Gastroesophageal sphincter (tissue), 4 donors: Measurements from ENCODE around the gene SNRPA1. TPM values are rescaled to one million over a fixed set of nuclear protein-coding genes. Genes with fewer than 3 reads are reported as not detected.

Source experiments
- ATAC-seq: fragments of 150-250 bp; one replicate; pipeline ENCODE4 v1.9.1; 2016; ENCODE audit warnings: mild to moderate bottlenecking, moderate library complexity
- H3K27ac ChIP-seq, 4 donors: fragments of 200-600 bp; sonication (generic) in 3 of 4; 1 replicate in 3 of 4; 2 replicates in 1 of 4; pipeline ENCODE4 v1.5.1; 2016 to 2019
- H3K27me3 ChIP-seq: fragments of 200-600 bp; sonication (generic); one replicate; pipeline ENCODE4 v1.5.1; 2019
- H3K36me3 ChIP-seq, 2 donors: fragments of 200-600 bp; sonication (generic); one replicate each; pipeline ENCODE4 v1.5.1; 2019; ENCODE audit warnings: control low read depth in 1 of 2
- H3K4me1 ChIP-seq, 3 donors: fragments of 200-600 bp; sonication (generic); 1 replicate in 2 of 3; 2 replicates in 1 of 3; pipeline ENCODE4 v1.5.1; 2016 to 2019; ENCODE audit warnings: control low read depth in 2 of 3
- H3K4me3 ChIP-seq, 2 donors: fragments of 200-600 bp; sonication (generic); one replicate each; pipeline ENCODE4 v1.5.1; 2019; ENCODE audit warnings: mild to moderate bottlenecking in 1 of 2, moderate library complexity in 1 of 2
- H3K9me3 ChIP-seq, 3 donors: fragments of 200-600 bp; sonication (generic); one replicate each; pipeline ENCODE4 v1.5.1; 2017 to 2019; ENCODE audit warnings: control low read depth in 2 of 3
- EP300 ChIP-seq: sonication (generic); formaldehyde crosslinking; IDR thresholded peaks from one replicate; pipeline ENCODE4 v1.6.1; 2017; ENCODE audit warnings: antibody characterized with exemption, mild to moderate bottlenecking
- POLR2A ChIP-seq, 2 donors: fragments of 450-650 bp; IDR thresholded peaks; one replicate each; pipeline ENCODE4 v1.6.1; 2017; ENCODE audit warnings: antibody characterized with exemption in 2 of 2, mild to moderate bottlenecking in 2 of 2, moderate library complexity in 1 of 2
- POLR2AphosphoS5 ChIP-seq: sonication (generic); formaldehyde crosslinking; IDR thresholded peaks from one replicate; pipeline ENCODE4 v1.6.1; 2017; ENCODE audit warnings: antibody characterized with exemption
- WGBS, 2 donors: methylation state at CpG; one replicate each; pipeline ENCODE4 v1.1.5; 2018; ENCODE audit warnings: low coverage in 1 of 2; 5-methylcytosine and 5-hydroxymethylcytosine counted together
- total RNA-seq, 4 donors: library from RNA; depleted of rRNA; stranded (reverse); fragments of >200 nt; gene quantifications; one replicate each; pipeline ENCODE4 v1.1.0, GENCODE V29; 2016
- TF ChIP-seq, protein P1 (sequence below), 4 experiments: fragments of 200-600 bp in 2 of 4; fragments of 450-650 bp in 2 of 4; sonication (generic) in 1 of 4; IDR thresholded peaks; one replicate each; pipeline ENCODE4 v1.5.1; 2017 to 2019; ENCODE audit warnings: antibody characterized with exemption in 4 of 4, mild to moderate bottlenecking in 2 of 4, moderate library complexity in 2 of 4

Gene SNRPA1
- total RNA-seq, 4 donors from 2014 or later = 22.5 to 39.5 (median 27.7) TPM

DNA sequence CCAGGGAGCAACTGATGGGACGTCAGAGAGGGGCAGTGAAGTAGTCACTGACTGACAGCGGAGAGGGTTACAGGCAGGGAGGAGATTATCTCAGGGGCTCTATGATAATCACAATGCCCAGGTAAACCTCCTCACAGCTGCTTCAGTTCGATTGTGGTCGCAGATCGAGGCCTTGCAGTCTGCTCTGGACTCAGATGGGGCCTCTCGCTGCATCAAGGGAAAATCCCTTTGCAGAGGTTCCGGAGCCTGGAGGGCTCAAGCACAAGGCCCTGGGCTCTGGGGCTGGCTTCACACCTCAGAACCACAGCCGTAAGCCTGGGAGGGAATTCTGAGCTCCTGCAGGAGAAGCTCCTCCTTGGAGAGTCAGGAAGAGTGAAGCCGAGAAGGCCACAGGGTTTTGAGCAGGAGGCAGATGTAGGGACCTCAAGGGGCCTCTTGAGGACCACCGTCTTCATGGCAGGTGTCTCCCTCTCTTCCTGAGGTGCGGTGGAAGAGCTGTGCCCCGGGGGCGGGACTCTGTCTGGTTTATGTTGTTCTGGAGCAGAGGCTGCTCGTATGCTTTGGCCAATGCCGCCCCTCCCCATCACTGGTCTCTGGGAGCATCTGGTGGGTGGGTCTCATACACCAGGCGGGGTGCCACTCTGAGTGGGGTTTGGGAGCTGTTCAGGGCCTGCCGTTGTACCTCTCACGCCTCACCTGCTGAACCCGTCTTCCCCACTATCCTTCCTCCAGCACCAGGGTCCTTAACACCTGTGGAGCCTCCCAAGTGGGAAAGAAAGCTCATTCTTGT is 19.5 kb upstream of the SNRPA1 start:
- H3K4me1 ChIP-seq = no peaks in the 10 kb centered on the region
- no peak overlapping the region for H3K4me3 ChIP-seq
- no peak overlapping the region for H3K27ac ChIP-seq
- no peaks in the 10 kb centered on the region for H3K9me3 ChIP-seq
- H3K27me3 ChIP-seq = peaks cover 8% of the 10 kb centered on the region
- H3K36me3 ChIP-seq = no peaks in the 10 kb centered on the region
- WGBS, 2 donors = 77 to 97% methylated on average over 6 to 9 of the region's 19 CpGs
- no peak for ATAC-seq
- no peak for TF ChIP-seq POLR2A (IDR thresholded peaks at IDR 0.05)
- TF ChIP-seq POLR2AphosphoS5 = no peak
- TF ChIP-seq EP300 = no peak
- TF ChIP-seq, protein P1, sequence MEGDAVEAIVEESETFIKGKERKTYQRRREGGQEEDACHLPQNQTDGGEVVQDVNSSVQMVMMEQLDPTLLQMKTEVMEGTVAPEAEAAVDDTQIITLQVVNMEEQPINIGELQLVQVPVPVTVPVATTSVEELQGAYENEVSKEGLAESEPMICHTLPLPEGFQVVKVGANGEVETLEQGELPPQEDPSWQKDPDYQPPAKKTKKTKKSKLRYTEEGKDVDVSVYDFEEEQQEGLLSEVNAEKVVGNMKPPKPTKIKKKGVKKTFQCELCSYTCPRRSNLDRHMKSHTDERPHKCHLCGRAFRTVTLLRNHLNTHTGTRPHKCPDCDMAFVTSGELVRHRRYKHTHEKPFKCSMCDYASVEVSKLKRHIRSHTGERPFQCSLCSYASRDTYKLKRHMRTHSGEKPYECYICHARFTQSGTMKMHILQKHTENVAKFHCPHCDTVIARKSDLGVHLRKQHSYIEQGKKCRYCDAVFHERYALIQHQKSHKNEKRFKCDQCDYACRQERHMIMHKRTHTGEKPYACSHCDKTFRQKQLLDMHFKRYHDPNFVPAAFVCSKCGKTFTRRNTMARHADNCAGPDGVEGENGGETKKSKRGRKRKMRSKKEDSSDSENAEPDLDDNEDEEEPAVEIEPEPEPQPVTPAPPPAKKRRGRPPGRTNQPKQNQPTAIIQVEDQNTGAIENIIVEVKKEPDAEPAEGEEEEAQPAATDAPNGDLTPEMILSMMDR (IDR thresholded peaks at IDR 0.05) = no peak

DNA sequence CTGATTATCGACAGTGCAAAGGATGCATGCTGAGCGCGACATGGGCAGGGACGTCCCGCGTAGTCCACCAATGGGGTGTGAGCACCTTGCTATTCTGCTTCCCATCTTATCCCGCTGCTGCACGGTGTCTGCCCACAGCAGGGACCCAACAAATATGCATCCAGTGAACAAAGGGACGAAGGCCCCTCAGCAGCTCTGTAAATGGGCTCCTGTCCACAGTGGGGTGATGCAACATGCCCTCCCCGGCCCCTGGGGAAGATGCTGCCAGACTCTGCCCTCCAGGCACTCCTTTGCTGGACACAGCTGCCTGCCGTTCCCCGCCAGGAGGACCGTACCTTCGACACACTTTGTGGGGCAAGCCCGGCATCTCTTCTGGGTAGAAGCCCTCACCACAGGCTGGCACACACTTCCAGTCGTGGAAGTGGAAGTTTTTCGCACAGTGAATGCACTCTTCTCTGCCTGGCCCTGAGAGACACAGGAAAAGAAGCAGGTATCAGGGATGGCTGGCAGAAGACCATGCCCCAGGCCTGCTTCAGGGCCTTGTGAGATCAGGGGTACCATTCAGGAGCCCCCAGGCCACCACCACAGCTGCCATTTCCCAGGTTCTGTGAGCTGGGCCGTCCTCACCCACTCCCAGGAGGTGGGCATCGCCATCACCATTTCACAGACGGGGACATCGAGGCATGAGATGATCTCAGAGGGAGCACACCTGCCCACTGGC is 18.2 kb upstream of the SNRPA1 start:
- ATAC-seq = no peak
- H3K27me3 ChIP-seq = peaks cover 20% of the 10 kb centered on the region
- H3K4me3 ChIP-seq = no peak overlapping the region
- no peak overlapping the region for H3K27ac ChIP-seq
- no peaks in the 10 kb centered on the region for H3K9me3 ChIP-seq
- WGBS, 2 donors = 50% methylated on average over 2 of the region's 21 CpGs; no CpG with 5 or more reads in 1 of the 2 donors
- no peaks in the 10 kb centered on the region for H3K4me1 ChIP-seq
- TF ChIP-seq POLR2A (IDR thresholded peaks at IDR 0.05) = no peak
- TF ChIP-seq POLR2AphosphoS5 = no peak
- TF ChIP-seq, protein P1 (IDR thresholded peaks at IDR 0.05) = no peak
- no peak for TF ChIP-seq EP300
- no peaks in the 10 kb centered on the region for H3K36me3 ChIP-seq

DNA sequence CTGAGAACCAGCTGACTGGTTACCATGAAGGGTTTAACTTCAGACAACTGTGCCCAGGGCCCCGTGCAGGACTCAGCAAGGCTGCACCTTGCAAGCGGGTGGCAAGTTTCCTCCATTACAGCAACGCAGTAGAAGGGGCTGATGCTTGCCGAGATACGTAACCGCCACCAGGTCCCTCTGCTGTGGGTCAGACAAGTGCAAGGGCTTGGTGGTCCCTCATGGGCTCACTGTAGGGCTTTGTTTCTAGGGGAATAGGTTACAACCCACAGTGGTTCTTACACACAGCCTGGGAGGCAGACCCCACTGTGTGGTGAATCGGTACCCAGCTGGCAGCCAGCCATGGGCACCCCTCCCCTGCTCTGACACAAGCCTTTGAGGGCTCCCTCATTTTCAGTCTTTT is 15.5 kb upstream of the SNRPA1 start:
- WGBS, 2 donors = 50% methylated on average over 1 of the region's 7 CpGs; no CpG with 5 or more reads in 1 of the 2 donors
- peaks cover 31% of the 10 kb centered on the region for H3K27me3 ChIP-seq
- H3K27ac ChIP-seq = no peak overlapping the region
- no peaks in the 10 kb centered on the region for H3K4me1 ChIP-seq
- H3K36me3 ChIP-seq = no peaks in the 10 kb centered on the region
- TF ChIP-seq EP300 (no peak), POLR2A (IDR thresholded peaks at IDR 0.05) (no peak), POLR2AphosphoS5 (no peak)
- TF ChIP-seq, protein P1 (IDR thresholded peaks at IDR 0.05) = no peak
- no peak for ATAC-seq
- no peaks in the 10 kb centered on the region for H3K9me3 ChIP-seq
- no peak overlapping the region for H3K4me3 ChIP-seq

DNA sequence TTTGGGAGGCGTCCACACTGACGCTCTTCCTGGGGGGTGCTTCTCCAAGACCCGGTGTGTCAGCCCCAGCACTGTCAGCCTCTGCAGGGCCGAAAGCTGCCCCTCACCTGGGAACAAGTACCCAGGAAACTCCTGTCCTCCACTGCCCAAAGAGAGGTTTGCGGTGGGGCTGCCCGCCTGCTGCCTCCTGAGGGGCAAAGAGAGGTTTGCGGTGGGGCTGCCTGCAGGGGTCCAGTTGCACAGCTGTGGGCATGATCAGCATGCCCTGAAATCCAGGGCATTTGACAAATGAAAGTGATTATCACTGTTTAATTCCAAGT is 15.1 kb upstream of the SNRPA1 start:
- no peak overlapping the region for H3K4me3 ChIP-seq
- H3K36me3 ChIP-seq = no peaks in the 10 kb centered on the region
- H3K27ac ChIP-seq = no peak overlapping the region
- peaks cover 31% of the 10 kb centered on the region for H3K27me3 ChIP-seq
- no CpG with 5 or more reads among the region's 7 CpGs for WGBS, 2 donors
- TF ChIP-seq, protein P1 (IDR thresholded peaks at IDR 0.05) = no peak
- no peaks in the 10 kb centered on the region for H3K9me3 ChIP-seq
- ATAC-seq = no peak
- H3K4me1 ChIP-seq = no peaks in the 10 kb centered on the region
